Neural progenitor cell (in vitro differentiated cells): ENCODE measurements around the gene TRIM39. TPM values are rescaled to one million over a fixed set of nuclear protein-coding genes. Genes with fewer than 3 reads are reported as not detected.

Source experiments
- DNase-seq: peaks from one replicate; pipeline ENCODE4 v3.0.0-alpha.2; 2016; ENCODE audit warnings: low spot score
- H2AFZ ChIP-seq: fragments of 200-600 bp; sonication (generic); replicated peaks from 2 replicates; pipeline ENCODE4 v1.6.1; 2016; ENCODE audit warnings: antibody characterized with exemption
- H3F3A ChIP-seq: fragments of 200-600 bp; sonication (generic); 2 replicates; pipeline ENCODE4 v1.6.1; 2016; ENCODE audit warnings: antibody characterized with exemption, low read depth
- H3K27ac ChIP-seq: fragments of 200-600 bp; sonication (generic); 2 replicates; pipeline ENCODE4 v1.5.1; 2016; ENCODE audit warnings: mild to moderate bottlenecking
- H3K27me3 ChIP-seq: fragments of 200-600 bp; sonication (generic); 2 replicates; pipeline ENCODE4 v1.6.1; 2016; ENCODE audit warnings: mild to moderate bottlenecking, moderate library complexity
- H3K36me3 ChIP-seq: fragments of 200-600 bp; sonication (generic); 2 replicates; pipeline ENCODE4 v1.5.1; 2016
- H3K4me1 ChIP-seq: fragments of 200-600 bp; sonication (generic); 2 replicates; pipeline ENCODE4 v1.6.1; 2016; ENCODE audit warnings: mixed run types
- H3K4me2 ChIP-seq: fragments of 200-600 bp; sonication (generic); 2 replicates; pipeline ENCODE4 v1.6.1; 2016
- H3K4me3 ChIP-seq: fragments of 200-600 bp; sonication (generic); 2 replicates; pipeline ENCODE4 v1.5.1; 2016
- H3K79me2 ChIP-seq: fragments of 200-600 bp; sonication (generic); 2 replicates; pipeline ENCODE4 v1.6.1; 2016; ENCODE audit warnings: low read depth
- H3K9ac ChIP-seq: fragments of 200-600 bp; sonication (generic); 2 replicates; pipeline ENCODE4 v1.6.1; 2016
- H3K9me3 ChIP-seq: fragments of 200-600 bp; sonication (generic); 2 replicates; pipeline ENCODE4 v1.5.1; 2016; ENCODE audit warnings: low read depth
- H4K20me1 ChIP-seq: fragments of 200-600 bp; sonication (generic); 2 replicates; pipeline ENCODE4 v1.6.1; 2016; ENCODE audit warnings: low read depth
- H3K27ac Mint-ChIP-seq: 3 replicates; pipeline ENCODE4 v1.8.0; 2021; ENCODE audit warnings: mixed read lengths
- H3K27me3 Mint-ChIP-seq: 2 replicates; pipeline ENCODE4 v1.8.0; 2022; ENCODE audit warnings: low read depth, mild to moderate bottlenecking, inconsistent platforms, moderate library complexity, mixed read lengths; ENCODE audit not compliant: insufficient read depth
- H3K36me3 Mint-ChIP-seq: 3 replicates; pipeline ENCODE4 v1.8.0; 2021; ENCODE audit warnings: mixed read lengths
- H3K4me1 Mint-ChIP-seq: 3 replicates; pipeline ENCODE4 v1.8.0; 2021; ENCODE audit warnings: mixed read lengths
- H3K4me3 Mint-ChIP-seq: 3 replicates; pipeline ENCODE4 v1.8.0; 2021; ENCODE audit warnings: mild to moderate bottlenecking, moderate library complexity, mixed read lengths
- H3K9me3 Mint-ChIP-seq: 3 replicates; pipeline ENCODE4 v1.8.0; 2020; ENCODE audit warnings: mixed read lengths
- EZH2 ChIP-seq: fragments of 200-600 bp; sonication (generic); IDR thresholded peaks from 2 replicates; pipeline ENCODE4 v1.6.1; 2017; ENCODE audit warnings: antibody characterized with exemption, mild to moderate bottlenecking, moderate library complexity
- EZH2phosphoT487 ChIP-seq: fragments of 200-600 bp; sonication (generic); IDR thresholded peaks from 2 replicates; pipeline ENCODE4 v1.6.1; 2017; ENCODE audit warnings: antibody characterized with exemption
- total RNA-seq: library from RNA; depleted of rRNA; stranded (reverse); fragments of >200 nt; gene quantifications from 2 replicates; pipeline ENCODE4 v1.2.3, GENCODE V29; 2015; ENCODE audit warnings: low replicate concordance
- TF ChIP-seq, protein P1 (sequence below): fragments of 200-600 bp; sonication (generic); IDR thresholded peaks from 2 replicates; pipeline ENCODE4 v1.5.1; 2017; ENCODE audit warnings: antibody characterized with exemption, mild to moderate bottlenecking

Gene TRIM39
- total RNA-seq, 1 donor from 2014 or later, result 11.0 TPM

DNA sequence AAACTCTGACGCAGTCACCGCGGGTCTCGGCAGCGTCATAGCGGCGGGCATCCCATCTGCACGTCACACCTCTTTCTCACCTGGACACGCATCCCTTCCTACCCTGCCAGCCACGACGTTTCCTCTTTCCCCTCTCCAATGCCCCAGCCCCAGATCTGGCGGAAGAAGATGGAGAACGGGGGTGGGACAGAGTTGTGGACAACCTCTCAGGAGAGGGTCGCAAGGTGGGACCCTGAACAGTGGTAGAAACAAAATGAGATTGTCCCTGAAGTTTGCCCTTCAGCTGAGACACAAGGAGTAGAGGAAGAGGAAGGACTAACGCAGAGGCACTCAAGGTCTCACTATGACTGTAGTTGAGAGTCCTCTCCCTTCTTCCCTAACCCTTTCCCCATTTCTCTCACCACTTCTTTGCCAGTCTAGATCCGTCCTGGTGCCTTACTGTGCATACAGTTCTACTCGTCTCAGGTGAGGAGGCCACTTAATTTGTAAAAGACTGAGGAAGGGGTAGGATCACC lies 562 bp downstream of the TRIM39 start:
- peaks cover 28% of the 10 kb centered on the region for H3K4me1 Mint-ChIP-seq
- H3K27me3 ChIP-seq, result no peaks in the 10 kb centered on the region
- peak overlapping the region; percentile 99 for H2AFZ ChIP-seq

DNA sequence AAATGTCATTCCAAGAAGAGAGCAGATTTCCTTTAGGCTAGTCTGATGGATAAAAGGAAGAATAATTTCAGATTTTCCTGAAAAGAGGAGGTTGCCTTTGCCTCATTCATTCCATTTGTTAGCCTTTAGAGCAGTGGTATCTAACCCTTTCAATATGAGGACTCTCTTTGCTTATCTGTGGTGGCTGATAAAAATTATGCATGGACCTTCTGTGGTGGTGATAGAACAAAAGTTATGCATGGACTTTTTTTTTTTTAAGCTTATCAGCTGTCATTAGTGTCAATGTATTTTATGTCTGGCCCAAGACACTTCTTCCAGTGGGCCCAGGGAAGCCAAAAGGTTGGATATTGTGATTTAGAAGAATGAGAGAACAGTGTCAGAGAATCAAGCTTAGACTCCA lies 1.7 kb downstream of the TRIM39 start:
- no peak overlapping the region for H3K4me2 ChIP-seq
- Mint-ChIP-seq H3K4me3 (peak overlapping the region; percentile 98), H3K36me3 (peaks cover 3% of the 10 kb centered on the region), H3K27me3 (no peaks in the 10 kb centered on the region), H3K27ac (no peak overlapping the region), H3K4me1 (peaks cover 24% of the 10 kb centered on the region), H3K9me3 (no peaks in the 10 kb centered on the region)
- no peak overlapping the region for H3K27ac ChIP-seq
- H3F3A ChIP-seq, result peaks cover 16% of the 10 kb centered on the region
- no peaks in the 10 kb centered on the region for H3K9me3 ChIP-seq
- TF ChIP-seq, protein P1, sequence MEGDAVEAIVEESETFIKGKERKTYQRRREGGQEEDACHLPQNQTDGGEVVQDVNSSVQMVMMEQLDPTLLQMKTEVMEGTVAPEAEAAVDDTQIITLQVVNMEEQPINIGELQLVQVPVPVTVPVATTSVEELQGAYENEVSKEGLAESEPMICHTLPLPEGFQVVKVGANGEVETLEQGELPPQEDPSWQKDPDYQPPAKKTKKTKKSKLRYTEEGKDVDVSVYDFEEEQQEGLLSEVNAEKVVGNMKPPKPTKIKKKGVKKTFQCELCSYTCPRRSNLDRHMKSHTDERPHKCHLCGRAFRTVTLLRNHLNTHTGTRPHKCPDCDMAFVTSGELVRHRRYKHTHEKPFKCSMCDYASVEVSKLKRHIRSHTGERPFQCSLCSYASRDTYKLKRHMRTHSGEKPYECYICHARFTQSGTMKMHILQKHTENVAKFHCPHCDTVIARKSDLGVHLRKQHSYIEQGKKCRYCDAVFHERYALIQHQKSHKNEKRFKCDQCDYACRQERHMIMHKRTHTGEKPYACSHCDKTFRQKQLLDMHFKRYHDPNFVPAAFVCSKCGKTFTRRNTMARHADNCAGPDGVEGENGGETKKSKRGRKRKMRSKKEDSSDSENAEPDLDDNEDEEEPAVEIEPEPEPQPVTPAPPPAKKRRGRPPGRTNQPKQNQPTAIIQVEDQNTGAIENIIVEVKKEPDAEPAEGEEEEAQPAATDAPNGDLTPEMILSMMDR, result no peak
- no peak for TF ChIP-seq EZH2phosphoT487
- TF ChIP-seq EZH2, result no peak
- peaks cover 18% of the 10 kb centered on the region for H3K4me1 ChIP-seq
- H4K20me1 ChIP-seq, result peaks cover 22% of the 10 kb centered on the region
- DNase-seq, result no peak
- H2AFZ ChIP-seq, result no peak overlapping the region
- no peak overlapping the region for H3K9ac ChIP-seq
- H3K79me2 ChIP-seq, result peaks cover 42% of the 10 kb centered on the region
- peaks cover 5% of the 10 kb centered on the region for H3K36me3 ChIP-seq
- no peak overlapping the region for H3K4me3 ChIP-seq
- no peaks in the 10 kb centered on the region for H3K27me3 ChIP-seq

More for the DNA sequence above, 562 bp downstream of the TRIM39 start:
- peak overlapping the region; percentile 87 for H3K4me2 ChIP-seq
- peak overlapping the region; percentile 79 for H3K4me3 ChIP-seq
- no peak for TF ChIP-seq EZH2
- TF ChIP-seq, protein P1, result no peak
- TF ChIP-seq EZH2phosphoT487, result no peak
- no peak overlapping the region for H3K9ac ChIP-seq
- peaks cover 33% of the 10 kb centered on the region for H4K20me1 ChIP-seq
- peaks cover 16% of the 10 kb centered on the region for H3F3A ChIP-seq
- H3K4me1 ChIP-seq, result peaks cover 21% of the 10 kb centered on the region
- peaks cover 7% of the 10 kb centered on the region for H3K36me3 Mint-ChIP-seq
- H3K36me3 ChIP-seq, result peaks cover 5% of the 10 kb centered on the region
- H3K27me3 Mint-ChIP-seq, result peaks cover 2% of the 10 kb centered on the region
- H3K79me2 ChIP-seq, result peaks cover 53% of the 10 kb centered on the region
- no peak for DNase-seq
- H3K4me3 Mint-ChIP-seq, result peak overlapping the region; percentile 98
- H3K27ac Mint-ChIP-seq, result peak overlapping the region; percentile 98
- no peaks in the 10 kb centered on the region for H3K9me3 Mint-ChIP-seq
- H3K27ac ChIP-seq, result no peak overlapping the region
- H3K9me3 ChIP-seq, result no peaks in the 10 kb centered on the region

DNA sequence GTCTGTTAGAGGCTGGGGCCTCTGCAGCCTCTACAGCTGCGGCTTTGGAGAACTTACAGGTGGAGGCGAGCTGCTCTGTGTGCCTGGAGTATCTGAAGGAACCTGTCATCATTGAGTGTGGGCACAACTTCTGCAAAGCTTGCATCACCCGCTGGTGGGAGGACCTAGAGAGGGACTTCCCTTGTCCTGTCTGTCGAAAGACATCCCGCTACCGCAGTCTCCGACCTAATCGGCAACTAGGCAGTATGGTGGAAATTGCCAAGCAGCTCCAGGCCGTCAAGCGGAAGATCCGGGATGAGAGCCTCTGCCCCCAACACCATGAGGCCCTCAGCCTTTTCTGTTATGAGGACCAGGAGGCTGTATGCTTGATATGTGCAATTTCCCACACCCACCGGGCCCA lies 2.6 kb downstream of the TRIM39 start:
- H3K27ac Mint-ChIP-seq, result no peak overlapping the region
- H2AFZ ChIP-seq, result no peak overlapping the region

More for the DNA sequence above, 2.6 kb downstream of the TRIM39 start:
- H3K79me2 ChIP-seq, result peaks cover 32% of the 10 kb centered on the region
- H3K36me3 Mint-ChIP-seq, result peaks cover 3% of the 10 kb centered on the region
- H3F3A ChIP-seq, result peaks cover 16% of the 10 kb centered on the region
- H3K4me1 ChIP-seq, result peaks cover 15% of the 10 kb centered on the region
- H3K27me3 ChIP-seq, result no peaks in the 10 kb centered on the region
- no peak overlapping the region for H3K27ac ChIP-seq
- peaks cover 22% of the 10 kb centered on the region for H3K4me1 Mint-ChIP-seq
- H3K9me3 Mint-ChIP-seq, result no peaks in the 10 kb centered on the region
- no peak overlapping the region for H3K9ac ChIP-seq
- H3K9me3 ChIP-seq, result no peaks in the 10 kb centered on the region
- H3K4me2 ChIP-seq, result no peak overlapping the region
- no peak overlapping the region for H3K4me3 Mint-ChIP-seq
- no peak overlapping the region for H3K4me3 ChIP-seq
- no peaks in the 10 kb centered on the region for H3K27me3 Mint-ChIP-seq
- peaks cover 12% of the 10 kb centered on the region for H4K20me1 ChIP-seq
- TF ChIP-seq EZH2 (no peak), EZH2phosphoT487 (no peak)
- TF ChIP-seq, protein P1, result no peak
- peaks cover 5% of the 10 kb centered on the region for H3K36me3 ChIP-seq
- no peak for DNase-seq
